HEK293T (cell line): ENCODE data around the gene WRAP73.

Source experiments
- ELF4 ChIP-seq: fragments of 450-650 bp; IDR thresholded peaks from 2 replicates; pipeline ENCODE4 v1.6.1; 2017; ENCODE audit warnings: antibody characterized with exemption
- PKNOX1 ChIP-seq: fragments of 450-650 bp; IDR thresholded peaks from 2 replicates; pipeline ENCODE4 v1.6.1; 2016

GRCh38 chr1:3654549-3655281, 4.8 kb upstream of the WRAP73 start:
- TF ChIP-seq PKNOX1 (no peak), ELF4 (no peak)
